Stimulated activated naive CD8-positive, alpha-beta T cell treated with anti-CD3 and anti-CD28 coated beads, Interleukin-15, amount 100 ng/mL, for 72 hours (primary cell): ENCODE measurements around the gene UBAC2.
"Not testable (repeated sequence)": the region's sequence is repeated elsewhere in the genome, so short reads cannot be mapped to it uniquely, and the experiment has no call there.

Experiments used
- ATAC-seq: fragments of 150-1000 bp; cut with Tn5 transposase; 2 replicates; pipeline ENCODE4 v1.10.0; 2021; ENCODE audit warnings: mild to moderate bottlenecking, moderate library complexity
- DNase-seq, 2 donors: peaks; one replicate each; pipeline ENCODE4 v3.0.0; 2021 to 2022
- H3K27ac Mint-ChIP-seq, 2 donors: one replicate each; pipeline ENCODE4 v1.8.0; 2022; ENCODE audit warnings: mild to moderate bottlenecking in 2 of 2, mixed read lengths in 2 of 2, moderate library complexity in 2 of 2
- H3K27me3 Mint-ChIP-seq: one replicate; pipeline ENCODE4 v1.8.0; 2022; ENCODE audit warnings: mixed read lengths
- H3K4me1 Mint-ChIP-seq: one replicate; pipeline ENCODE4 v1.8.0; 2022; ENCODE audit warnings: mild to moderate bottlenecking, mixed read lengths
- H3K4me3 Mint-ChIP-seq, 2 donors: one replicate each; pipeline ENCODE4 v1.8.0; 2022; ENCODE audit warnings: mild to moderate bottlenecking in 2 of 2, mixed read lengths in 2 of 2, moderate library complexity in 1 of 2
- H3K9me3 Mint-ChIP-seq, 2 donors: one replicate each; pipeline ENCODE4 v1.8.0; 2022; ENCODE audit warnings: mixed read lengths in 2 of 2

The UBAC2 gene

GRCh38 chr13:99383511-99383921 is 182.9 kb downstream of the UBAC2 start:
- no peaks in the 10 kb centered on the region for H3K27me3 Mint-ChIP-seq
- H3K4me1 Mint-ChIP-seq: peaks cover 93% of the 10 kb centered on the region
- peak in 1 of 2 donors; percentile 27 for DNase-seq
- no peak for ATAC-seq
- H3K4me3 Mint-ChIP-seq: peak overlapping the region; percentile 34 to 75
- H3K27ac Mint-ChIP-seq: peak overlapping the region; percentile 91 to 98
- H3K9me3 Mint-ChIP-seq: no peaks in the 10 kb centered on the region

- Mint-ChIP-seq H3K4me3 (peak overlapping the region; percentile 34 to 75), H3K9me3 (no peaks in the 10 kb centered on the region)
- peak; percentile 56 for ATAC-seq
Measured at GRCh38 chr13:99383946-99384345, 183.3 kb downstream of the UBAC2 start.

GRCh38 chr13:99384468-99384867 is 183.8 kb downstream of the UBAC2 start:
- Mint-ChIP-seq H3K4me1 (peaks cover 98% of the 10 kb centered on the region), H3K27ac (peak overlapping the region in 1 of 2 donors; percentile 83), H3K4me3 (peak overlapping the region; percentile 44 to 61), H3K9me3 (no peaks in the 10 kb centered on the region), H3K27me3 (no peaks in the 10 kb centered on the region)
- DNase-seq (peak in 1 of 2 donors; percentile 64), ATAC-seq (peak; percentile 39)

More at GRCh38 chr13:99383946-99384345, 183.3 kb downstream of the UBAC2 start:
- DNase-seq: peak in 1 of 2 donors; percentile 44
- H3K27me3 Mint-ChIP-seq: no peaks in the 10 kb centered on the region
- H3K4me1 Mint-ChIP-seq: peaks cover 97% of the 10 kb centered on the region
- H3K27ac Mint-ChIP-seq: peak overlapping the region; percentile 91 to 98

GRCh38 chr13:99385161-99385560 is 184.5 kb downstream of the UBAC2 start:
- DNase-seq: peak in 1 of 2 donors; percentile 10
- no peak for ATAC-seq
- no peaks in the 10 kb centered on the region for H3K9me3 Mint-ChIP-seq
- H3K4me1 Mint-ChIP-seq: peaks cover 98% of the 10 kb centered on the region
- no peak overlapping the region for H3K27ac Mint-ChIP-seq
- no peak overlapping the region for H3K4me3 Mint-ChIP-seq
- no peaks in the 10 kb centered on the region for H3K27me3 Mint-ChIP-seq

GRCh38 chr13:99385940-99386339 is 185.3 kb downstream of the UBAC2 start:
- DNase-seq (peak in 1 of 2 donors; percentile 8), ATAC-seq (no peak)
- peaks cover 93% of the 10 kb centered on the region for H3K4me1 Mint-ChIP-seq
- no peaks in the 10 kb centered on the region for H3K9me3 Mint-ChIP-seq
- H3K27ac Mint-ChIP-seq: no peak overlapping the region
- H3K27me3 Mint-ChIP-seq: no peaks in the 10 kb centered on the region
- H3K4me3 Mint-ChIP-seq: no peak overlapping the region

GRCh38 chr13:99386495-99386894 is 185.8 kb downstream of the UBAC2 start:
- Mint-ChIP-seq H3K27me3 (no peaks in the 10 kb centered on the region), H3K4me3 (no peak overlapping the region), H3K9me3 (no peaks in the 10 kb centered on the region), H3K4me1 (peaks cover 88% of the 10 kb centered on the region), H3K27ac (no peak overlapping the region)
- DNase-seq (peak in 1 of 2 donors; percentile 7), ATAC-seq (no peak)

GRCh38 chr13:99386911-99387788 is 186.5 kb downstream of the UBAC2 start:
- Mint-ChIP-seq H3K27ac (peak overlapping the region; percentile 0 to 2), H3K9me3 (no peaks in the 10 kb centered on the region), H3K27me3 (no peaks in the 10 kb centered on the region), H3K4me3 (peak overlapping the region; percentile 6 to 46), H3K4me1 (peaks cover 81% of the 10 kb centered on the region)
- DNase-seq (peak; percentile 81 to 84), ATAC-seq (peak; percentile 45)

GRCh38 chr13:99388334-99388923 is 187.8 kb downstream of the UBAC2 start:
- ATAC-seq: no peak
- Mint-ChIP-seq H3K27me3 (no peaks in the 10 kb centered on the region), H3K9me3 (no peaks in the 10 kb centered on the region), H3K27ac (peak overlapping the region; percentile 8 to 91), H3K4me1 (peaks cover 68% of the 10 kb centered on the region), H3K4me3 (peak overlapping the region in 1 of 2 donors; percentile 10)
- DNase-seq: peak in 1 of 2 donors; percentile 7

GRCh38 chr13:99389094-99389493 is 188.4 kb downstream of the UBAC2 start:
- not testable (repeated sequence) for H3K27ac Mint-ChIP-seq, DNase-seq, H3K27me3 Mint-ChIP-seq, H3K9me3 Mint-ChIP-seq, H3K4me3 Mint-ChIP-seq, ATAC-seq
- peaks cover 66% of the 10 kb centered on the region for H3K4me1 Mint-ChIP-seq

- ATAC-seq: no peak
- peaks cover 66% of the 10 kb centered on the region for H3K4me1 Mint-ChIP-seq
- H3K27me3 Mint-ChIP-seq: no peaks in the 10 kb centered on the region
- H3K4me3 Mint-ChIP-seq: no peak overlapping the region
- peak in 1 of 2 donors; percentile 8 for DNase-seq
- H3K27ac Mint-ChIP-seq: peak overlapping the region; percentile 31 to 66
- H3K9me3 Mint-ChIP-seq: peaks cover 0 to 8% of the 10 kb centered on the region in 2 donors
Measured at GRCh38 chr13:99389520-99390304, 189.1 kb downstream of the UBAC2 start.

GRCh38 chr13:99390601-99391000 is 189.9 kb downstream of the UBAC2 start:
- H3K9me3 Mint-ChIP-seq: peaks cover 0 to 8% of the 10 kb centered on the region in 2 donors
- no peak overlapping the region for H3K4me3 Mint-ChIP-seq
- ATAC-seq (no peak), DNase-seq (no peak)
- H3K4me1 Mint-ChIP-seq: peaks cover 66% of the 10 kb centered on the region
- no peaks in the 10 kb centered on the region for H3K27me3 Mint-ChIP-seq
- peak overlapping the region in 1 of 2 donors; percentile 12 for H3K27ac Mint-ChIP-seq

GRCh38 chr13:99391781-99392469 is 191.3 kb downstream of the UBAC2 start:
- Mint-ChIP-seq H3K4me1 (peaks cover 65% of the 10 kb centered on the region), H3K9me3 (peaks cover 0 to 8% of the 10 kb centered on the region in 2 donors), H3K27me3 (no peaks in the 10 kb centered on the region), H3K4me3 (no peak overlapping the region), H3K27ac (peak overlapping the region in 1 of 2 donors; percentile 57)
- no peak for ATAC-seq
- no peak for DNase-seq

- ATAC-seq (no peak), DNase-seq (no peak)
- H3K27me3 Mint-ChIP-seq: no peaks in the 10 kb centered on the region
- H3K9me3 Mint-ChIP-seq: peaks cover 0 to 8% of the 10 kb centered on the region in 2 donors
- H3K4me3 Mint-ChIP-seq: no peak overlapping the region
- peak overlapping the region; percentile 33 to 51 for H3K27ac Mint-ChIP-seq
- H3K4me1 Mint-ChIP-seq: peaks cover 65% of the 10 kb centered on the region
Measured at GRCh38 chr13:99392470-99393135, 191.9 kb downstream of the UBAC2 start.

GRCh38 chr13:99393391-99393790 is 192.7 kb downstream of the UBAC2 start:
- not testable (repeated sequence) for ATAC-seq, DNase-seq, H3K27ac Mint-ChIP-seq, H3K27me3 Mint-ChIP-seq, H3K4me3 Mint-ChIP-seq, H3K9me3 Mint-ChIP-seq
- H3K4me1 Mint-ChIP-seq: peaks cover 60% of the 10 kb centered on the region
